ENCODE measurements around the gene RHOD. TPM values are rescaled to one million over a fixed set of nuclear protein-coding genes. Genes with fewer than 3 reads are reported as not detected.

The RHOD gene
- total and polyA plus RNA-seq, 2 donors (not counting 3 experiments of a cell fraction or from before 2014, with no cell fraction given): 10.6 to 17.9 TPM

DNA sequence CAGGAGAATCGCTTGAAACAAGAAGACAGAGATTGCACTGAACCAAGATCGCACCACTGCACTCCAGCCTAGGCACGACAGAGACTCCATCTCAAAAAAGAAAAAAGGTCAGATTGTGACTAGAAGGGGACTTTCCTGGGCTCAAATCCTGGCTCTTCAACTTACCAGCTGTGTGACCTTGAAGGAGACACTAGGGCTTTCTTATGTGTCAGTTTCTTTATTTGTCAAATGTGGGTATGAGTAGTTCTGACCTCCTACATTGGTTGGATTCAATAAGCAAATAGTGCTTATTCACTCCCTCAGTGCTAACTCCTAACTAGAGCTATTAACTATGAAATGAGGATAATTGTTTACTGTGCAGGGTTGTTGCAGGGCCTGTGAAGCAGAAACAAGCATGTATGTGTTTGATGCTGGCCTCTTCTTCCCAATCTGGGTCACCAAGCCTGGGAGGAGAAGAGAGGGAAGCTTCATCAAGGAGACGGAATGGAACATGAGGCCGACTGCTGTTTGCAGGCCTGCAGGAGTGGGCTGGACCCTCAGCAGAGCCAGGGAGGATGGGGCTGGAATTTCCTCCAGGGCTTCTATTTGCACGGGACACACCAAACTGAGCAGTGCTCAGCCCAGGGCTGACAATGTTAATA, 22.5 kb downstream of the RHOD start:
- H3K27me3 ChIP-seq (ENCODE audit: control insufficient read depth in 2 of 2, insufficient read depth in 2 of 2, low read length in 2 of 2): no peaks in the 10 kb centered on the region
- H4K20me1 ChIP-seq (replicated peaks; ENCODE audit: control insufficient read depth, extremely low read depth, insufficient read depth, low read length): no peaks in the 10 kb centered on the region
- FAIRE-seq (no peak), DNase-seq (ENCODE audit: low read depth, low spot score) (no peak)
- H3K9me1 ChIP-seq (replicated peaks; ENCODE audit: control insufficient read depth, extremely low read depth, insufficient read depth, low read length): no peaks in the 10 kb centered on the region
- H3K9me3 ChIP-seq (replicated peaks; ENCODE audit: control insufficient read depth, insufficient read depth, low read length): no peaks in the 10 kb centered on the region
- no peak overlapping the region for H3K4me2 ChIP-seq (ENCODE audit: insufficient read depth, low read length)
- intact Hi-C loops (cut with micrococcal nuclease) (no loop called here), dilution Hi-C loops (cut with MboI; ENCODE audit: extremely low pct_ligation_motif_present, low sequenced_read_pairs) (no loop called here)
- TF ChIP-seq EZH2 (IDR thresholded peaks at IDR 0.05; ENCODE audit: borderline replicate concordance, low read depth, low read length, severe bottlenecking) (no peak), JUN (IDR thresholded peaks at IDR 0.05; ENCODE audit: borderline replicate concordance, insufficient read depth, insufficient read length, low read depth) (no peak), MYC (IDR thresholded peaks at IDR 0.05; ENCODE audit: low read depth, low read length) (no peak), FOS (IDR thresholded peaks at IDR 0.05; ENCODE audit: borderline replicate concordance, insufficient read depth, low read length) (no peak), GATA2 (IDR thresholded peaks at IDR 0.05; ENCODE audit: insufficient read depth, insufficient read length, low read depth, low read length) (no peak), POLR2A (IDR thresholded peaks at IDR 0.05; ENCODE audit: low read depth, low read length) (no peak), POLR2AphosphoS5 (IDR thresholded peaks at IDR 0.05; ENCODE audit: insufficient read depth, low read depth, low read length) (no peak)
- TF ChIP-seq, protein P1, sequence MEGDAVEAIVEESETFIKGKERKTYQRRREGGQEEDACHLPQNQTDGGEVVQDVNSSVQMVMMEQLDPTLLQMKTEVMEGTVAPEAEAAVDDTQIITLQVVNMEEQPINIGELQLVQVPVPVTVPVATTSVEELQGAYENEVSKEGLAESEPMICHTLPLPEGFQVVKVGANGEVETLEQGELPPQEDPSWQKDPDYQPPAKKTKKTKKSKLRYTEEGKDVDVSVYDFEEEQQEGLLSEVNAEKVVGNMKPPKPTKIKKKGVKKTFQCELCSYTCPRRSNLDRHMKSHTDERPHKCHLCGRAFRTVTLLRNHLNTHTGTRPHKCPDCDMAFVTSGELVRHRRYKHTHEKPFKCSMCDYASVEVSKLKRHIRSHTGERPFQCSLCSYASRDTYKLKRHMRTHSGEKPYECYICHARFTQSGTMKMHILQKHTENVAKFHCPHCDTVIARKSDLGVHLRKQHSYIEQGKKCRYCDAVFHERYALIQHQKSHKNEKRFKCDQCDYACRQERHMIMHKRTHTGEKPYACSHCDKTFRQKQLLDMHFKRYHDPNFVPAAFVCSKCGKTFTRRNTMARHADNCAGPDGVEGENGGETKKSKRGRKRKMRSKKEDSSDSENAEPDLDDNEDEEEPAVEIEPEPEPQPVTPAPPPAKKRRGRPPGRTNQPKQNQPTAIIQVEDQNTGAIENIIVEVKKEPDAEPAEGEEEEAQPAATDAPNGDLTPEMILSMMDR (IDR thresholded peaks at IDR 0.05; ENCODE audit: extremely low read depth in 1 of 2, insufficient read depth in 1 of 2, low read depth in 1 of 2, low read length in 2 of 2): no peak
- ChIA-PET CTCF (interaction anchor here (1.6 kb wide), 1 partner anchor 161 kb away, joined by 7 read pairs; no protein-coding TSS in a partner anchor), POLR2A (no interaction called here)
- no TSS peak for BruUV-seq (replicated peaks)
- H2AFZ ChIP-seq (ENCODE audit: low read depth, low read length): no peak overlapping the region
- no peaks in the 10 kb centered on the region for H3K79me2 ChIP-seq (ENCODE audit: control insufficient read depth, insufficient read depth, low read length)
- no peak overlapping the region for H3K27ac ChIP-seq (ENCODE audit: insufficient read depth, low read depth, low read length)
- H3K9ac ChIP-seq (replicated peaks; ENCODE audit: extremely low read depth, insufficient read depth, low read length): no peak overlapping the region
- no peak overlapping the region for H3K4me3 ChIP-seq (replicated peaks in 1 of 3; ENCODE audit: insufficient read depth in 1 of 3, low read depth in 1 of 3, low read length in 3 of 3)
- H3K4me1 ChIP-seq (ENCODE audit: control insufficient read depth, extremely low read depth, insufficient read depth, low read length): no peaks in the 10 kb centered on the region
- H3K36me3 ChIP-seq (ENCODE audit: control insufficient read depth in 2 of 2, extremely low read depth in 1 of 2, insufficient read depth in 2 of 2, low read length in 2 of 2): no peaks in the 10 kb centered on the region
